Measurements from ENCODE around the gene PDE4D. TPM values are rescaled to one million over a fixed set of nuclear protein-coding genes. Genes with fewer than 3 reads are reported as not detected.

PDE4D gene
- total and polyA plus RNA-seq, 2 donors (not counting 3 experiments of a cell fraction or from before 2014, with no cell fraction given), result 34.5 to 51.2 TPM

GRCh38 chr5:59341760-59342159 lies 551.8 kb downstream of the PDE4D start:
- no peaks in the 10 kb centered on the region for H3K4me1 ChIP-seq (ENCODE audit: control insufficient read depth, extremely low read depth, insufficient read depth, low read length)
- no peaks in the 10 kb centered on the region for H4K20me1 ChIP-seq (replicated peaks; ENCODE audit: control insufficient read depth, extremely low read depth, insufficient read depth, low read length)
- intact Hi-C loops (cut with micrococcal nuclease), result no loop called here
- no peak overlapping the region for H3K27ac ChIP-seq (ENCODE audit: insufficient read depth, low read depth, low read length)
- H3K36me3 ChIP-seq (ENCODE audit: control insufficient read depth in 2 of 2, extremely low read depth in 1 of 2, insufficient read depth in 2 of 2, low read length in 2 of 2), result no peaks in the 10 kb centered on the region
- H3K9me1 ChIP-seq (replicated peaks; ENCODE audit: control insufficient read depth, extremely low read depth, insufficient read depth, low read length), result no peaks in the 10 kb centered on the region
- dilution Hi-C loops (cut with MboI; ENCODE audit: extremely low pct_ligation_motif_present, low sequenced_read_pairs), result no loop called here
- no peaks in the 10 kb centered on the region for H3K79me2 ChIP-seq (ENCODE audit: control insufficient read depth, insufficient read depth, low read length)
- ChIA-PET CTCF (interaction anchor here (1.6 kb wide), 1 partner anchor 9 kb away, joined by 3 read pairs; no protein-coding TSS in a partner anchor), POLR2A (no interaction called here)
- no peak overlapping the region for H3K4me3 ChIP-seq (replicated peaks in 1 of 3; ENCODE audit: insufficient read depth in 1 of 3, low read depth in 1 of 3, low read length in 3 of 3)
- no peak overlapping the region for H3K9ac ChIP-seq (replicated peaks; ENCODE audit: extremely low read depth, insufficient read depth, low read length)
- TF ChIP-seq GATA2 (IDR thresholded peaks at IDR 0.05; ENCODE audit: insufficient read depth, insufficient read length, low read depth, low read length) (no peak), MYC (IDR thresholded peaks at IDR 0.05; ENCODE audit: low read depth, low read length) (no peak), EZH2 (IDR thresholded peaks at IDR 0.05; ENCODE audit: borderline replicate concordance, low read depth, low read length, severe bottlenecking) (no peak)
- H3K4me2 ChIP-seq (ENCODE audit: insufficient read depth, low read length), result no peak overlapping the region
- H3K27me3 ChIP-seq (ENCODE audit: control insufficient read depth in 2 of 2, insufficient read depth in 2 of 2, low read length in 2 of 2), result no peaks in the 10 kb centered on the region
- no TSS peak for BruUV-seq (replicated peaks)
- FAIRE-seq (no peak), DNase-seq (ENCODE audit: low read depth, low spot score) (no peak)
- no peaks in the 10 kb centered on the region for H3K9me3 ChIP-seq (replicated peaks; ENCODE audit: control insufficient read depth, insufficient read depth, low read length)
- H2AFZ ChIP-seq (ENCODE audit: low read depth, low read length), result no peak overlapping the region

DNA sequence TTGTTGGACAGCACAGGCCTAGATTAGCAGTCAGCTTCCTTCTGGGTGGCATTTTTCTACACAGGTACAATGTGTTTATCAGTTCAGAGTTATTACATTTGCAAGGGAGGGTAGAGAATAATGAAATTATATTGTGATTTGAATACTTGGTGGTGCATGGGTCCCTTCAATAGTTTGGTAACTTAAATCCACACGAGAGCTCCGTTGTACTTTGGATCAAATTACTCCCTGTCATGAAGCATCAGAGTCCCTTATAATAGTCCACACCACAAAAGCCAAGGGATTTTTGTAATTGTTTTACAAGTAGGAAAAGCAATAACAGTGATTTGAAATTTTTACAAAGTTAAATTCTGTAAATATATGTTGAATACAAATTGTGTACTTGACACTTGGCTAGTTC lies 552.4 kb downstream of the PDE4D start:
- BruUV-seq (replicated peaks), result no TSS peak
- Histone ChIP-seq H3K9ac (replicated peaks; ENCODE audit: extremely low read depth, insufficient read depth, low read length) (no peak overlapping the region), H3K4me2 (ENCODE audit: insufficient read depth, low read length) (no peak overlapping the region), H3K9me3 (replicated peaks; ENCODE audit: control insufficient read depth, insufficient read depth, low read length) (no peaks in the 10 kb centered on the region), H3K4me3 (replicated peaks in 1 of 3; ENCODE audit: insufficient read depth in 1 of 3, low read depth in 1 of 3, low read length in 3 of 3) (no peak overlapping the region), H3K9me1 (replicated peaks; ENCODE audit: control insufficient read depth, extremely low read depth, insufficient read depth, low read length) (no peaks in the 10 kb centered on the region), H4K20me1 (replicated peaks; ENCODE audit: control insufficient read depth, extremely low read depth, insufficient read depth, low read length) (no peaks in the 10 kb centered on the region), H2AFZ (ENCODE audit: low read depth, low read length) (no peak overlapping the region), H3K4me1 (ENCODE audit: control insufficient read depth, extremely low read depth, insufficient read depth, low read length) (no peaks in the 10 kb centered on the region), H3K27ac (ENCODE audit: insufficient read depth, low read depth, low read length) (no peak overlapping the region), H3K79me2 (ENCODE audit: control insufficient read depth, insufficient read depth, low read length) (no peaks in the 10 kb centered on the region), H3K36me3 (ENCODE audit: control insufficient read depth in 2 of 2, extremely low read depth in 1 of 2, insufficient read depth in 2 of 2, low read length in 2 of 2) (no peaks in the 10 kb centered on the region), H3K27me3 (ENCODE audit: control insufficient read depth in 2 of 2, insufficient read depth in 2 of 2, low read length in 2 of 2) (no peaks in the 10 kb centered on the region)
- CTCF ChIA-PET, result no interaction called here
- POLR2A ChIA-PET, result no interaction called here
- FAIRE-seq (no peak), DNase-seq (ENCODE audit: low read depth, low spot score) (no peak)
- dilution Hi-C loops (cut with MboI; ENCODE audit: extremely low pct_ligation_motif_present, low sequenced_read_pairs) (no loop called here), intact Hi-C loops (cut with micrococcal nuclease) (no loop called here)
- no peak for TF ChIP-seq POLR2A (IDR thresholded peaks at IDR 0.05; ENCODE audit: low read depth, low read length)
- no peak for TF ChIP-seq GATA2 (IDR thresholded peaks at IDR 0.05; ENCODE audit: insufficient read depth, insufficient read length, low read depth, low read length)
- no peak for TF ChIP-seq MYC (IDR thresholded peaks at IDR 0.05; ENCODE audit: low read depth, low read length)
- no peak for TF ChIP-seq JUN (IDR thresholded peaks at IDR 0.05; ENCODE audit: borderline replicate concordance, insufficient read depth, insufficient read length, low read depth)
- no peak for TF ChIP-seq POLR2AphosphoS5 (IDR thresholded peaks at IDR 0.05; ENCODE audit: insufficient read depth, low read depth, low read length)
- no peak for TF ChIP-seq FOS (IDR thresholded peaks at IDR 0.05; ENCODE audit: borderline replicate concordance, insufficient read depth, low read length)
- TF ChIP-seq, protein P1, sequence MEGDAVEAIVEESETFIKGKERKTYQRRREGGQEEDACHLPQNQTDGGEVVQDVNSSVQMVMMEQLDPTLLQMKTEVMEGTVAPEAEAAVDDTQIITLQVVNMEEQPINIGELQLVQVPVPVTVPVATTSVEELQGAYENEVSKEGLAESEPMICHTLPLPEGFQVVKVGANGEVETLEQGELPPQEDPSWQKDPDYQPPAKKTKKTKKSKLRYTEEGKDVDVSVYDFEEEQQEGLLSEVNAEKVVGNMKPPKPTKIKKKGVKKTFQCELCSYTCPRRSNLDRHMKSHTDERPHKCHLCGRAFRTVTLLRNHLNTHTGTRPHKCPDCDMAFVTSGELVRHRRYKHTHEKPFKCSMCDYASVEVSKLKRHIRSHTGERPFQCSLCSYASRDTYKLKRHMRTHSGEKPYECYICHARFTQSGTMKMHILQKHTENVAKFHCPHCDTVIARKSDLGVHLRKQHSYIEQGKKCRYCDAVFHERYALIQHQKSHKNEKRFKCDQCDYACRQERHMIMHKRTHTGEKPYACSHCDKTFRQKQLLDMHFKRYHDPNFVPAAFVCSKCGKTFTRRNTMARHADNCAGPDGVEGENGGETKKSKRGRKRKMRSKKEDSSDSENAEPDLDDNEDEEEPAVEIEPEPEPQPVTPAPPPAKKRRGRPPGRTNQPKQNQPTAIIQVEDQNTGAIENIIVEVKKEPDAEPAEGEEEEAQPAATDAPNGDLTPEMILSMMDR (IDR thresholded peaks at IDR 0.05; ENCODE audit: extremely low read depth in 1 of 2, insufficient read depth in 1 of 2, low read depth in 1 of 2, low read length in 2 of 2), result no peak
- no peak for TF ChIP-seq EZH2 (IDR thresholded peaks at IDR 0.05; ENCODE audit: borderline replicate concordance, low read depth, low read length, severe bottlenecking)
- TF ChIP-seq, protein P2, sequence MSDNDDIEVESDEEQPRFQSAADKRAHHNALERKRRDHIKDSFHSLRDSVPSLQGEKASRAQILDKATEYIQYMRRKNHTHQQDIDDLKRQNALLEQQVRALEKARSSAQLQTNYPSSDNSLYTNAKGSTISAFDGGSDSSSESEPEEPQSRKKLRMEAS (IDR thresholded peaks at IDR 0.05; ENCODE audit: insufficient read depth, insufficient read length), result no peak

Data from endothelial cell of umbilical vein (primary cell).